Stimulated activated naive CD8-positive, alpha-beta T cell treated with anti-CD3 and anti-CD28 coated beads, Interleukin-15, amount 100 ng/mL, for 72 hours (primary cell): ENCODE measurements around the gene AMY1C.
A peak's percentile ranks its signal among the peaks of the same experiment; 100 is the strongest.
"Not testable (repeated sequence)": the region's sequence is repeated elsewhere in the genome, so short reads cannot be mapped to it uniquely, and the experiment has no call there.

Experiments
- ATAC-seq: fragments of 150-1000 bp; cut with Tn5 transposase; 2 replicates; pipeline ENCODE4 v1.10.0; 2021; ENCODE audit warnings: mild to moderate bottlenecking, moderate library complexity
- DNase-seq, 2 donors: peaks; one replicate each; pipeline ENCODE4 v3.0.0; 2021 to 2022
- H3K27ac Mint-ChIP-seq, 2 donors: one replicate each; pipeline ENCODE4 v1.8.0; 2022; ENCODE audit warnings: mild to moderate bottlenecking in 2 of 2, mixed read lengths in 2 of 2, moderate library complexity in 2 of 2
- H3K27me3 Mint-ChIP-seq: one replicate; pipeline ENCODE4 v1.8.0; 2022; ENCODE audit warnings: mixed read lengths
- H3K4me1 Mint-ChIP-seq: one replicate; pipeline ENCODE4 v1.8.0; 2022; ENCODE audit warnings: mild to moderate bottlenecking, mixed read lengths
- H3K4me3 Mint-ChIP-seq, 2 donors: one replicate each; pipeline ENCODE4 v1.8.0; 2022; ENCODE audit warnings: mild to moderate bottlenecking in 2 of 2, mixed read lengths in 2 of 2, moderate library complexity in 1 of 2
- H3K9me3 Mint-ChIP-seq, 2 donors: one replicate each; pipeline ENCODE4 v1.8.0; 2022; ENCODE audit warnings: mixed read lengths in 2 of 2

AMY1C gene

DNA sequence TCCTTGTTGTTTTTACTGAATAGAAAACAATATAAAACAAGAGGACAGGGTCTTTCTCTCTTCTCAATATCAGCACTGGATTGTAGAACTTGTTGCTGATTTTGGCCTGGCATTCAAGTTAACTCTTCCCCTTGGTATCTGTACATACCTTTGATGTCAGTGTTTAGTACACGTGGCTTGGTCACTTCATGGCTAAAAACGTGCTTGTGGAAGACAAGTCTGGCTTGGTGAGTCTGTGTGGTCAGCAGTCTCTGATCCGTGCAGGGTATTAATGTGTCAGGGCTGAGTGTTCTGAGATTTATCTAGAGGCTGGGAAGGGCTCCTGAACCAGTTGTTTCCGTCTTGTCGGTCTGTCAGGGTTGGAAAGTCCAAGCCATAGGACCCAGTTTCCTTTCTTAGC lies at the start of gene AMY1C:
TSS of gene AMY1C (plus strand) at position 301 of the 400 bp plus-strand sequence. CDS start 572 bp downstream, outside the sequence.
- not testable (repeated sequence) for ATAC-seq, H3K4me1 Mint-ChIP-seq, H3K27ac Mint-ChIP-seq, H3K27me3 Mint-ChIP-seq, H3K9me3 Mint-ChIP-seq, H3K4me3 Mint-ChIP-seq, DNase-seq

- not testable (repeated sequence) for H3K9me3 Mint-ChIP-seq, H3K27ac Mint-ChIP-seq, H3K4me3 Mint-ChIP-seq, H3K27me3 Mint-ChIP-seq, DNase-seq, H3K4me1 Mint-ChIP-seq
- peak; percentile 34 for ATAC-seq
These were observed 49.0 kb upstream of the AMY1C start for GRCh38 chr1:103700669-103701068.

DNA sequence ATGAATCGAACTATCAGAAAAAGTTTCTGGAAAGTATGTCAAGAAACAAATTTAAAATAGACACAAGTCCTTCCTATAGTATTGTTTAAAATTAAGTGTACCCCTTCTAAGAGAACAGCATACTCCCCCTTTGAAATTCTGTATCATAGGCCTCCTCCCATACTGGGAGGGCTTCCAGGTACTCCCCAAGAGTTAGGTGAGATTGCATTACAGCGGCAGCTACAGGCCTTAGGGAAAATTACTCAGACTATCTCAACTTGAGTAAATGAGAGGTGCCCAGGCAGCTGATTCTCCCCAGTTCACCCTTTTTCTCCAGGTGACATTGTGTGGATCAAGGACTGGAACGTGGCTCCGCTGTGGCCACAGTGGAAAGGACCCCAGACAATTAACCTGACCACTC lies 48.4 kb upstream of the AMY1C start:
- not testable (repeated sequence) for DNase-seq, H3K4me3 Mint-ChIP-seq, H3K4me1 Mint-ChIP-seq, H3K9me3 Mint-ChIP-seq, H3K27ac Mint-ChIP-seq, H3K27me3 Mint-ChIP-seq, ATAC-seq

GRCh38 chr1:103707670-103708069 lies 42.0 kb upstream of the AMY1C start:
- not testable (repeated sequence) for H3K4me3 Mint-ChIP-seq, H3K9me3 Mint-ChIP-seq, ATAC-seq, H3K27me3 Mint-ChIP-seq, H3K27ac Mint-ChIP-seq, DNase-seq, H3K4me1 Mint-ChIP-seq

DNA sequence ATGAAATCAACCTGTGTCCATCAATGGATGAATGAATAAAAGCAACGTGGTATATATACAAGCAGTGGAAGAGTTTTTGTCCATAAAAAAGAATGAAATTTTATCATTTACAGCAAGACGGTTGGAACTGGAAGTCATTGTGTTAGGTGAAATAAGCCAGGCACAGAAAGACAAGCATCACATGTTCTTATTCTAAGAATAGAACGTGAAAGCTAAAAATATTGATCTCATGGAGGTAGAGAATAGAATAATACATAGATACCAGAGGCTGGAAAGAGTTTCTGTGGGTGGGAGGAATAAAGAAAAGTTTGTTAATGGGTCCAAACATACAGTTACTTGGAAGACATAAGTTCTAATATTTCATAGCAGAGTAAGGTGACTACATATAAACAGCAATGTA lies 39.3 kb upstream of the AMY1C start:
- DNase-seq, ATAC-seq, H3K4me3 Mint-ChIP-seq, H3K4me1 Mint-ChIP-seq, H3K27me3 Mint-ChIP-seq, H3K27ac Mint-ChIP-seq, H3K9me3 Mint-ChIP-seq: not testable (repeated sequence)

DNA sequence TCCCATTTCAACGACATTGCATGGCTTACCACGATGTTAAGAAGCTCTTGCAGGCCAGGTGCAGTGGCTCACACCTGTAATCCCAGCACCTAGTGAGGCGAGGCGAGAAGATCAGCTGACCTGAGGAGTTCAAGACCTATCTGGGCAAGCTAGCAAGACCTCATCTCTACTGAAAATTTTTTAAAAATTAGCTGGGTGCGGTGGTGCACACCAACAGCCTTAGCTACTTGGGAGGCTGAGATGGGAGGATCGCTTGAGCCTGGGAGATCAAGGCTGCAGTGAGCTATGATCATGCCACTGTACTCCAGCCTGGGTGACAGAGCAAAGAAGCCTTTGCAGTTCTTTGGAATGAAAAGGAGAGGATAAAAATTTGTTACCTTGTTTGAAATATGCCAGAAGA lies 32.3 kb upstream of the AMY1C start:
- H3K4me3 Mint-ChIP-seq, H3K9me3 Mint-ChIP-seq, ATAC-seq, H3K4me1 Mint-ChIP-seq, H3K27ac Mint-ChIP-seq, DNase-seq, H3K27me3 Mint-ChIP-seq: not testable (repeated sequence)

GRCh38 chr1:103721473-103721872 lies 28.2 kb upstream of the AMY1C start:
- not testable (repeated sequence) for H3K4me3 Mint-ChIP-seq, DNase-seq, H3K9me3 Mint-ChIP-seq, ATAC-seq, H3K4me1 Mint-ChIP-seq, H3K27ac Mint-ChIP-seq, H3K27me3 Mint-ChIP-seq

DNA sequence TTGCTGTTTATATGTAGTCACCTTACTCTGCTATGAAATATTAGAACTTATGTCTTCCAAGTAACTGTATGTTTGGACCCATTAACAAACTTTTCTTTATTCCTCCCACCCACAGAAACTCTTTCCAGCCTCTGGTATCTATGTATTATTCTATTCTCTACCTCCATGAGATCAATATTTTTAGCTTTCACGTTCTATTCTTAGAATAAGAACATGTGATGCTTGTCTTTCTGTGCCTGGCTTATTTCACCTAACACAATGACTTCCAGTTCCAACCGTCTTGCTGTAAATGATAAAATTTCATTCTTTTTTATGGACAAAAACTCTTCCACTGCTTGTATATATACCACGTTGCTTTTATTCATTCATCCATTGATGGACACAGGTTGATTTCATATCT lies 14.4 kb upstream of the AMY1C start:
- H3K4me3 Mint-ChIP-seq, H3K4me1 Mint-ChIP-seq, ATAC-seq, H3K27ac Mint-ChIP-seq, H3K27me3 Mint-ChIP-seq, DNase-seq, H3K9me3 Mint-ChIP-seq: not testable (repeated sequence)

- DNase-seq, H3K27me3 Mint-ChIP-seq, H3K4me3 Mint-ChIP-seq, ATAC-seq, H3K9me3 Mint-ChIP-seq, H3K27ac Mint-ChIP-seq, H3K4me1 Mint-ChIP-seq: not testable (repeated sequence)
These were observed 11.7 kb upstream of the AMY1C start for GRCh38 chr1:103738031-103738430.

DNA sequence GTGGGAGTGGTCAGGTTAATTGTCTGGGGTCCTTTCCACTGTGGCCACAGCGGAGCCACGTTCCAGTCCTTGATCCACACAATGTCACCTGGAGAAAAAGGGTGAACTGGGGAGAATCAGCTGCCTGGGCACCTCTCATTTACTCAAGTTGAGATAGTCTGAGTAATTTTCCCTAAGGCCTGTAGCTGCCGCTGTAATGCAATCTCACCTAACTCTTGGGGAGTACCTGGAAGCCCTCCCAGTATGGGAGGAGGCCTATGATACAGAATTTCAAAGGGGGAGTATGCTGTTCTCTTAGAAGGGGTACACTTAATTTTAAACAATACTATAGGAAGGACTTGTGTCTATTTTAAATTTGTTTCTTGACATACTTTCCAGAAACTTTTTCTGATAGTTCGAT lies 5.2 kb upstream of the AMY1C start:
- H3K4me3 Mint-ChIP-seq, ATAC-seq, DNase-seq, H3K9me3 Mint-ChIP-seq, H3K27ac Mint-ChIP-seq, H3K4me1 Mint-ChIP-seq, H3K27me3 Mint-ChIP-seq: not testable (repeated sequence)

GRCh38 chr1:103745040-103745439 lies 4.7 kb upstream of the AMY1C start:
- not testable (repeated sequence) for H3K27ac Mint-ChIP-seq, H3K9me3 Mint-ChIP-seq, H3K4me3 Mint-ChIP-seq, H3K4me1 Mint-ChIP-seq, ATAC-seq, DNase-seq, H3K27me3 Mint-ChIP-seq

GRCh38 chr1:103748273-103748672 lies 1.4 kb upstream of the AMY1C start:
- H3K27ac Mint-ChIP-seq, ATAC-seq, H3K27me3 Mint-ChIP-seq, H3K9me3 Mint-ChIP-seq, H3K4me3 Mint-ChIP-seq, DNase-seq, H3K4me1 Mint-ChIP-seq: not testable (repeated sequence)

DNA sequence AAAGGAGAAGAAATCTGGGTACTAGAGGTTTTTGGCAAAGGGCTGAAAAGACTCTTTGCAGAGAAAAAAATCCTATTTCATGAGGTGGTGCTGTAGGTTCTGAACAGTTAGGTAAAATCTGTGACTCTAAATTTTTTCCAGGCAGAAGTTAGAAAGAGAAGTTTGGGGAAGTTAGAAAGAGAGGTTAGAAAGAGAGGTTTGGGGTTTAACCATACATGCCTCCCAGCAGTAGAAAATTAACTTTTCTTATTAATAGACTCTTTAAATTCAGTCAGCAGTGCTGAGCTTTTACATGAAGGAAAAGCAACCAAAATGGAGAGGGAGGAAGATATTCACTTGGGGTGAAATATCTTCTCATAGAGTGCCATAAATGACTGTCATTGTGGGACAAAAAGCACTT lies 12.2 kb downstream of the AMY1C start:
- Mint-ChIP-seq H3K27me3 (no peaks in the 10 kb centered on the region), H3K4me1 (no peaks in the 10 kb centered on the region), H3K27ac (no peak overlapping the region), H3K9me3 (peaks cover 4 to 14% of the 10 kb centered on the region in 2 donors), H3K4me3 (no peak overlapping the region)
- DNase-seq: no peak
- ATAC-seq: no peak

GRCh38 chr1:103779932-103780331 lies 30.2 kb downstream of the AMY1C start:
- DNase-seq (no peak), ATAC-seq (no peak)
- Mint-ChIP-seq H3K4me1 (no peaks in the 10 kb centered on the region), H3K4me3 (no peak overlapping the region), H3K27me3 (no peaks in the 10 kb centered on the region), H3K9me3 (no peaks in the 10 kb centered on the region), H3K27ac (no peak overlapping the region)

- Mint-ChIP-seq H3K27me3 (no peaks in the 10 kb centered on the region), H3K9me3 (no peaks in the 10 kb centered on the region), H3K4me3 (no peak overlapping the region), H3K4me1 (no peaks in the 10 kb centered on the region), H3K27ac (no peak overlapping the region)
- DNase-seq (no peak), ATAC-seq (no peak)
These were observed 34.3 kb downstream of the AMY1C start for GRCh38 chr1:103783944-103784377.

- Mint-ChIP-seq H3K9me3 (peaks cover under 1 to 6% of the 10 kb centered on the region in 2 donors), H3K4me3 (no peak overlapping the region), H3K4me1 (no peaks in the 10 kb centered on the region), H3K27ac (no peak overlapping the region), H3K27me3 (no peaks in the 10 kb centered on the region)
- no peak for ATAC-seq
- no peak for DNase-seq
These were observed 38.7 kb downstream of the AMY1C start for GRCh38 chr1:103788377-103788776.

DNA sequence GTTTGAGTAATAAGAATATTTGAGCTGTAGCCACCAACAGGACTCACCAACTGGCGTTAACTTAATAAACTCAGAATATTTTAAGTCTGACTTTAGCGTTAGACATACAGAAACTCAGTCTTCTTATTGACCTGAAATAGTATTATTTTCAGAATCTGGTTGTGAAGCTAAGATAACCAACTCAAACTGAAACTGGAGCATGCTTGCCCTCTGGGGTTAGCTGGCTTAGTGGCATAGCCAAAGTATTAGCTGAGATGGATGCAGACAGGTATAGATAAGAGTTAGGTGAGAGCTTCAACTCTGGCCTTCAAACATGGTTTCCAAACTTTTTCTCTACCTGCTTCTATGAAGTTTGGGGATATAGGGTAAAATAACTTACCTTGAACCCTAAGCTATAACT lies 40.5 kb downstream of the AMY1C start:
- Mint-ChIP-seq H3K4me3 (no peak overlapping the region), H3K4me1 (no peaks in the 10 kb centered on the region), H3K27me3 (no peaks in the 10 kb centered on the region), H3K9me3 (peaks cover 6 to 7% of the 10 kb centered on the region in 2 donors), H3K27ac (no peak overlapping the region)
- ATAC-seq: no peak
- no peak for DNase-seq
